CD4-positive, alpha-beta T cell treated with Interleukin-10 for 1 hour (primary cell): Measurements from ENCODE around the gene RELB.

ENCODE experiments used
- DNase-seq: peaks from one replicate; pipeline ENCODE4 v3.0.0-alpha.2; 2020

Gene RELB

DNA sequence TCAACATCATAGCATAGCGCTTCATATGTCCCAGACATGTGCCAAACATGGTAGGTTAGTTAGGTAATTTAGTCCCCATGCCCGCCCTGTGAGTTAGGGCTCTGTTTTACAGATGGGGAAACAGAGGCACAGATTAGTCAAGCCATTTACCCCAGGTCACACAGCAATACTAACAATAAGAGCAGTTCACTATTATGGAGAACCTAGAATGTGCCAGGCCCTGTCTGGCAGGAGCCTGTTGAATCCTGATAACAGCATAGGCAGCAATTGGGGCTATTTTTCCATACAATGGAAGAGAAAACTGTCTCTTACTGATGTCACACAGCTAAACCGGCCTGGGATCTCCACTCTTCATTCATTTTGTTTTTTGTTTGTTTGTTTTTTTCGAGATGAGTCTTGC is 85.2 kb downstream of the RELB start:
- no peak for DNase-seq

DNA sequence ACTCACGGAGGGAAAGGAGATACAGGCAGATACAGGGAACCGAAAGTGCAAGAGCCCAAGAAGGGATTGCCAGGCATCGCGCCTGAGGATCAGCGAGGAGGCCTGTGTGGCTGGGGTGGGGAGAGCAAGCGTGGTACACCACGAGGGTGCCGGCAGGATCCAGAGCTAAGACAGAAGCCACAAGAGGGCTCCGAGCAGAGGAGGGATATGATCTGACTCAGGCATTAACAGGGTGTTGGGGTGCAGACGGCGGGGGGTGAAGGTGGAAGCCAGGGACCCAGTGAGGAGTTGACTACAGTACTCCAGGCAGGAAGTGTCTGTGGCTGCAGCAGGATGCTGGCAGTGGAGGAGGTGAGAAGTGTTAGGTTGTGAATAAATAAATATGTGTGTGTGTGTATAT is 86.3 kb downstream of the RELB start:
- DNase-seq: peak; percentile 83
